Measurements from ENCODE around the gene ARAP2. TPM values are rescaled to one million over a fixed set of nuclear protein-coding genes. Genes with fewer than 3 reads are reported as not detected.

The ARAP2 gene
- total RNA-seq, 1 experiment from 2014 or later: 12.5 TPM

GRCh38 chr4:36206603-36207311 is 37.6 kb downstream of the ARAP2 start:
- no peak overlapping the region for H3K9ac ChIP-seq (ENCODE audit: low read length)
- H3K4me2 ChIP-seq (ENCODE audit: low read length): no peak overlapping the region
- no peaks in the 10 kb centered on the region for H4K20me1 ChIP-seq (ENCODE audit: low read length)
- H3F3A ChIP-seq (ENCODE audit: low read length, unreplicated experiment): no peaks in the 10 kb centered on the region
- ChIA-PET POLR2A (ENCODE audit: unreplicated experiment) (no interaction called here), CTCF (no interaction called here)
- H3K27ac ChIP-seq (ENCODE audit: low read length): no peak overlapping the region
- no peaks in the 10 kb centered on the region for H3K36me3 ChIP-seq (ENCODE audit: low read depth, low read length)
- H3K27me3 ChIP-seq (ENCODE audit: low read length): no peaks in the 10 kb centered on the region
- H3K9me3 ChIP-seq (ENCODE audit: low read length): no peaks in the 10 kb centered on the region
- no peak for DNase-seq
- no TSS peak for BruUV-seq (replicated peaks)
- H3K4me1 ChIP-seq (ENCODE audit: insufficient read depth, low read length): no peaks in the 10 kb centered on the region
- ATAC-seq: no peak
- no peak overlapping the region for H2AFZ ChIP-seq (ENCODE audit: low read length)
- intact Hi-C loops (cut with micrococcal nuclease): no loop called here
- TF ChIP-seq CTCF (conservative IDR thresholded peaks at IDR 0.05; ENCODE audit: low read depth, low read length) (no peak), EZH2phosphoT487 (IDR thresholded peaks at IDR 0.05; ENCODE audit: borderline replicate concordance, low read length) (no peak), EZH2 (IDR thresholded peaks at IDR 0.05; ENCODE audit: low read length, unreplicated experiment) (no peak)
- no peaks in the 10 kb centered on the region for H3K9me2 ChIP-seq (replicated peaks; ENCODE audit: low read length)
- H3K4me3 ChIP-seq (ENCODE audit: low read length): no peak overlapping the region
- no peaks in the 10 kb centered on the region for H3K79me2 ChIP-seq (ENCODE audit: low read length)

- Histone ChIP-seq H4K20me1 (ENCODE audit: low read length) (no peaks in the 10 kb centered on the region), H3K27ac (ENCODE audit: low read length) (no peak overlapping the region), H3K36me3 (ENCODE audit: low read depth, low read length) (no peaks in the 10 kb centered on the region), H3K4me1 (ENCODE audit: insufficient read depth, low read length) (no peaks in the 10 kb centered on the region), H3K9ac (ENCODE audit: low read length) (no peak overlapping the region), H2AFZ (ENCODE audit: low read length) (no peak overlapping the region), H3K9me2 (replicated peaks; ENCODE audit: low read length) (no peaks in the 10 kb centered on the region), H3K4me3 (ENCODE audit: low read length) (no peak overlapping the region), H3K4me2 (ENCODE audit: low read length) (no peak overlapping the region), H3K9me3 (ENCODE audit: low read length) (no peaks in the 10 kb centered on the region), H3F3A (ENCODE audit: low read length, unreplicated experiment) (no peaks in the 10 kb centered on the region), H3K27me3 (ENCODE audit: low read length) (no peaks in the 10 kb centered on the region), H3K79me2 (ENCODE audit: low read length) (no peaks in the 10 kb centered on the region)
- DNase-seq (no peak), ATAC-seq (no peak)
- TF ChIP-seq CTCF (conservative IDR thresholded peaks at IDR 0.05; ENCODE audit: low read depth, low read length) (no peak), EZH2 (IDR thresholded peaks at IDR 0.05; ENCODE audit: low read length, unreplicated experiment) (no peak), EZH2phosphoT487 (IDR thresholded peaks at IDR 0.05; ENCODE audit: borderline replicate concordance, low read length) (no peak)
- intact Hi-C loops (cut with micrococcal nuclease): no loop called here
- ChIA-PET POLR2A (ENCODE audit: unreplicated experiment) (no interaction called here), CTCF (no interaction called here)
- no TSS peak for BruUV-seq (replicated peaks)
Observed at GRCh38 chr4:36206012-36206411, 38.3 kb downstream of the ARAP2 start.

GRCh38 chr4:36198861-36199260 is 45.5 kb downstream of the ARAP2 start:
- Histone ChIP-seq H3K27me3 (ENCODE audit: low read length) (no peaks in the 10 kb centered on the region), H3K4me3 (ENCODE audit: low read length) (no peak overlapping the region), H4K20me1 (ENCODE audit: low read length) (no peaks in the 10 kb centered on the region), H3K4me2 (ENCODE audit: low read length) (no peak overlapping the region), H3K79me2 (ENCODE audit: low read length) (no peaks in the 10 kb centered on the region), H3K9me2 (replicated peaks; ENCODE audit: low read length) (no peaks in the 10 kb centered on the region), H3K36me3 (ENCODE audit: low read depth, low read length) (no peaks in the 10 kb centered on the region), H3K9ac (ENCODE audit: low read length) (no peak overlapping the region), H3K4me1 (ENCODE audit: insufficient read depth, low read length) (no peaks in the 10 kb centered on the region), H3K27ac (ENCODE audit: low read length) (no peak overlapping the region), H3K9me3 (ENCODE audit: low read length) (no peaks in the 10 kb centered on the region), H2AFZ (ENCODE audit: low read length) (no peak overlapping the region), H3F3A (ENCODE audit: low read length, unreplicated experiment) (no peaks in the 10 kb centered on the region)
- no peak for TF ChIP-seq EZH2 (IDR thresholded peaks at IDR 0.05; ENCODE audit: low read length, unreplicated experiment)
- TF ChIP-seq CTCF (conservative IDR thresholded peaks at IDR 0.05; ENCODE audit: low read depth, low read length): no peak
- TF ChIP-seq EZH2phosphoT487 (IDR thresholded peaks at IDR 0.05; ENCODE audit: borderline replicate concordance, low read length): no peak
- BruUV-seq (replicated peaks): no TSS peak
- POLR2A ChIA-PET (ENCODE audit: unreplicated experiment): no interaction called here
- CTCF ChIA-PET: no interaction called here
- ATAC-seq (no peak), DNase-seq (no peak)
- intact Hi-C loops (cut with micrococcal nuclease): no loop called here

All from PC-3 (cell line).